Colonic mucosa (tissue), 4 donors: ENCODE data around the gene PLCL1. TPM values are rescaled to one million over a fixed set of nuclear protein-coding genes. Genes with fewer than 3 reads are reported as not detected.

Experiments
- DNase-seq: peaks from one replicate; pipeline ENCODE4 v3.0.0-alpha.2; 2020
- H3K27ac ChIP-seq: fragments of 200-600 bp; one replicate; pipeline ENCODE4 v1.8.0; 2021
- H3K27me3 ChIP-seq: fragments of 200-600 bp; one replicate; pipeline ENCODE4 v1.8.0; 2021
- H3K36me3 ChIP-seq: fragments of 200-600 bp; one replicate; pipeline ENCODE4 v1.8.0; 2021
- H3K4me1 ChIP-seq: fragments of 200-600 bp; one replicate; pipeline ENCODE4 v1.8.0; 2021; ENCODE audit warnings: mild to moderate bottlenecking
- H3K4me3 ChIP-seq: fragments of 200-600 bp; one replicate; pipeline ENCODE4 v1.8.0; 2021
- H3K9ac ChIP-seq, 2 donors: one replicate each; pipeline ENCODE4 v1.7.0; 2013; ENCODE audit warnings: control low read depth in 2 of 2, low read depth in 2 of 2, low read length in 2 of 2
- H3K9me3 ChIP-seq: fragments of 200-600 bp; one replicate; pipeline ENCODE4 v1.8.0; 2021
- CTCF ChIP-seq: fragments of 200-600 bp; IDR thresholded peaks from one replicate; pipeline ENCODE4 v1.8.0; 2022; ENCODE audit warnings: antibody characterized with exemption, mild to moderate bottlenecking
- intact Hi-C: fragments of 100-400 bp; cut with DNase I; formaldehyde crosslinking; loops from one replicate; pipeline ENCODE4 v1.14.1; 2022
- total RNA-seq, 2 donors: library from RNA; stranded (reverse); fragmentation: NEBNext Ultra II Directional in 1 of 2; extraction: Animal tissue kit (Norgen Biotek cat#: 25700) in 1 of 2; gene quantifications; one replicate each; pipeline ENCODE4 v1.2.1, GENCODE V29; 2021
- donor health status: healthy.
- donor health status: DM: no; HTN: no; CAD: no.
- donor health status: DM: no; HTN: no; CAD: no.

Gene PLCL1
- total RNA-seq, 2 donors from 2014 or later: 0.30 to 1.3 TPM

- Histone ChIP-seq H3K27ac (no peak overlapping the region), H3K9me3 (no peaks in the 10 kb centered on the region), H3K4me1 (no peaks in the 10 kb centered on the region), H3K4me3 (no peak overlapping the region), H3K36me3 (no peaks in the 10 kb centered on the region), H3K9ac (no peak overlapping the region), H3K27me3 (no peaks in the 10 kb centered on the region)
- no peak for TF ChIP-seq CTCF
- intact Hi-C loops: no loop called here
- no peak for DNase-seq
Observed at GRCh38 chr2:197908156-197908555, 103.8 kb downstream of the PLCL1 start.

DNA sequence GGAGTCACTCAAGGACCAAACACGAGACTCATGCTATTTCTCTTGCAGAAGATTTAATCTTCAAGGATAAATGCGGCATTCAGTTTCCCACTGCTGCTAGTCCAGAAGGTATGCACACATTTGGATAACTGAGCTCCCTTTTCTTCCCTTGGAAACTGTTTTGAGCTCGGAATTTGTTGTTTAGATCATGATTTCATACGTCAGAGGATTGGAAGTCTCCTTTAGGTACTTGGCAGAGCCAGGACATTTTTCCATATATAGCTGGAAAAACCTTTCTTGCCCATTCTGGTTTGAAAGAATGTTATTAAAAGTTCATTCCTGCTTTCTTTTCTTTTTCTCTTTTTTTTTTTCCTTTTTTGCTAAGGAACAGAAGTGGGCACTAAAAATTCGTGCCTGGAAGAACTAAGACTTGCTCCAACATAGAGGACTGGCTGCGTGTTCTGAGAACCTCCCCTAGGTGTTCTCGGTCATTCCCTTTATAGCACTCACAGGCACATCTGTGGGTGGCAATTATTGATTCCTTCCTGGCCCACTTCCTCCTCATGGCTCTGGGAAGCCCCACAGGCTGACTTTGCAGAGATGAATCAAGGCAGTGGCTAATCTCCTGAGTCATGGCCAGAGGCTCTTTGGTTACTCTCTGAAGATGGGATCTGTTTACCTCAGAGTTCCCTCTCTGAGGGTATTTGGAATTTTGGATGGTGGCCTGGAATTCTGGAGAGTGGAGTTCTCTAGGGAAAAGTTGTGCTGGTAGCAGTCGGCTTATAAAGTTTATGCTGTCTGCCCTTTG lies 104.8 kb downstream of the PLCL1 start:
- no peaks in the 10 kb centered on the region for H3K27me3 ChIP-seq
- no peak for DNase-seq
- H3K9ac ChIP-seq: no peak overlapping the region
- no peaks in the 10 kb centered on the region for H3K4me1 ChIP-seq
- H3K36me3 ChIP-seq: no peaks in the 10 kb centered on the region
- no peak for TF ChIP-seq CTCF
- no peaks in the 10 kb centered on the region for H3K9me3 ChIP-seq
- H3K27ac ChIP-seq: no peak overlapping the region
- H3K4me3 ChIP-seq: no peak overlapping the region
- intact Hi-C loops: no loop called here

- Histone ChIP-seq H3K4me1 (no peaks in the 10 kb centered on the region), H3K27ac (no peak overlapping the region), H3K4me3 (no peak overlapping the region), H3K36me3 (no peaks in the 10 kb centered on the region), H3K27me3 (no peaks in the 10 kb centered on the region), H3K9me3 (no peaks in the 10 kb centered on the region), H3K9ac (no peak overlapping the region)
- no peak for DNase-seq
- TF ChIP-seq CTCF: no peak
- intact Hi-C loops: no loop called here
Observed at GRCh38 chr2:197911667-197912066, 107.3 kb downstream of the PLCL1 start.

DNA sequence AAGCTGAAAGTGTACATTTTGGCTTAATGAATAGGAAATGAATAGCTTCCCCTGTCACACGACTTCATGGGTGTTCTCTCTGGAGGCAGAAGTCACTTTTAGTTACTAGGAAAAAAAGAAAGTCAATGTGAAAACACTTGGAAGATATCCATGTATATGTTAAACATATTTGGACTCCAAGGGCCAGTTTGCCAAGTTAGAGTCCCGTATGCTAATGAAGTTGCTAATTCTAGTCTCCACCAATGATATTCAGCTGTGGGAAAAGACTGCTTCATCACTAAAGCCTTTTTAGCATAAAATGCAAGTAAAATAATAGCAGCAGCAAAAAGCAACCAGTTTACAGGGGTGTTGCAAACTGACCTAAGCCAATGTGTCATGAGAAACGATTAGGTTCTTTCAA lies 108.7 kb downstream of the PLCL1 start:
- no peak overlapping the region for H3K4me3 ChIP-seq
- intact Hi-C loops: no loop called here
- H3K4me1 ChIP-seq: no peaks in the 10 kb centered on the region
- H3K9ac ChIP-seq: no peak overlapping the region
- TF ChIP-seq CTCF: no peak
- no peaks in the 10 kb centered on the region for H3K36me3 ChIP-seq
- no peak for DNase-seq
- H3K27me3 ChIP-seq: no peaks in the 10 kb centered on the region
- no peak overlapping the region for H3K27ac ChIP-seq
- no peaks in the 10 kb centered on the region for H3K9me3 ChIP-seq

- Histone ChIP-seq H3K27me3 (no peaks in the 10 kb centered on the region), H3K4me1 (no peaks in the 10 kb centered on the region), H3K4me3 (no peak overlapping the region), H3K9me3 (no peaks in the 10 kb centered on the region), H3K27ac (no peak overlapping the region), H3K9ac (no peak overlapping the region), H3K36me3 (no peaks in the 10 kb centered on the region)
- no peak for TF ChIP-seq CTCF
- DNase-seq: no peak
- intact Hi-C loops: no loop called here
Observed at GRCh38 chr2:197914778-197915177, 110.4 kb downstream of the PLCL1 start.
